GM21423 (cell line): Measurements from ENCODE around the gene BST1.
A peak's percentile ranks its signal among the peaks of the same experiment; 100 is the strongest.

Experiments used
- ATAC-seq: cut with Tn5 transposase; IDR thresholded peaks from one replicate; pipeline ENCODE4 v1.9.1; 2021; ENCODE audit warnings: mild to moderate bottlenecking, moderate library complexity; ENCODE audit not compliant: unreplicated experiment

The BST1 gene

DNA sequence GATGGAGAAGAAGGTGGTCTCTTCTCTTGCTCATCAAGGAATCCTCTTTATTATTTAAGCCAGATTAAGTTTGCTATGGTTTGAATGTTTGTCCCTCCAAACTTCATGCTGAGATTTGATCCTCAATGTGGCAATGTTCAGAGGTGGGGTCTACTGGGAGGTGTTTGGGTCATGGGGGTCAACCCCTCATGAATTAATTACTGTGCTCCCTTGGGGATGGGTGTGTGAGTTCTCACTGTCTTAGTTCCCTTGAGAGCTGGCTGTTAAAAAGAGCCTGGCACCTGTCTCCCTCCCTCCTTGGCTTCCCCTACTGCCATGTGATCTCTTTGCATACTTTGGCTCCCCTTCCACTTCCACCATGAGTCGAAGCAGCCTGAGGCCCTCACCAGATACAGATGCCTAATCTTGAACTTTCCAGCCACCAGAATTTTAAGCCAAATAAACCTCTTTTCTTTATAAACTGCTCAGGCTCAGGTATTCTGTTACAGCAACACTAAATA is 39.3 kb downstream of the BST1 start:
- ATAC-seq: no peak

DNA sequence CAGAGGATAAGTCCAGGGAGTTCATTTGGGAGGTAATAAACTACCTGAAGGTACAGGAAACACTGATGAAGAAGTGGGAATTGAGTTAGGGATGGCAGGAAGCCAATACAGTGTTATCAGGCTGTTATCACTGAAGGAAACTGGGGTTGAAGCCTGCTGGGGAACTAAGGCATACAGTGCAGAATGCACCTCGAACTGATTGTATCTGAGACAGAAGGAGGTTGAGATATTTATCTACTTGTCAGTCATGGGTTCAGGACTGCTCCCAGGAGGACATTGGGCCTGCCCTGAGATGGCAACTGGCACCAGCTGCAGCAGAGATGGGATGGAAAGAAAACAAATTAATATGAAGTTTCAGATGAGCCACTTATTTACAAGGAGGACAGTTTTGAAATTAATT is 39.8 kb downstream of the BST1 start:
- no peak for ATAC-seq

DNA sequence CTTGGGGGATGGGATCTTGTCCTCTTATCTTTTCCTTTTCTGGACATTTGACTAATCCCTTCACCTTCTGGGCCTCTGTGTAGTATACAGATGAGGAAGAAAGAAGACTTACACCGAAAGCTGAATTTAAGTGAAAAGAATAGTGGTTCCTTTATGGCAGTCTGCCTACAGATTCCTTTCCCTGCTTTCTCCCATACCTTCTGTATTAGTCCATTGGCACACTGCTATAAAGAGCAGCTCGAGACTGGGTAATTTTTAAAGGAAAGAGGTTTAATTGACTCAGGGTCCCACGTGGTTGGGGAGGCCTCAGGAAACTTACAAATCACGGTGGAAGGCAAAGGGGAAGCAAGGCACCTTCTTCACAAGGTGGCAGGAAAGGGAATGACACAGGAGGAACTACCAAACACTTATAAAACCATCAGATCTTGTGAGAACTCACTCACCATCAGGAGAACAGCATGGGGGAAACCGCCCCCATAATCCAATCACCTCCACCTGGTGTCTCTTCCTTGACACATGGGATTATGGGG is 41.2 kb downstream of the BST1 start:
- no peak for ATAC-seq

DNA sequence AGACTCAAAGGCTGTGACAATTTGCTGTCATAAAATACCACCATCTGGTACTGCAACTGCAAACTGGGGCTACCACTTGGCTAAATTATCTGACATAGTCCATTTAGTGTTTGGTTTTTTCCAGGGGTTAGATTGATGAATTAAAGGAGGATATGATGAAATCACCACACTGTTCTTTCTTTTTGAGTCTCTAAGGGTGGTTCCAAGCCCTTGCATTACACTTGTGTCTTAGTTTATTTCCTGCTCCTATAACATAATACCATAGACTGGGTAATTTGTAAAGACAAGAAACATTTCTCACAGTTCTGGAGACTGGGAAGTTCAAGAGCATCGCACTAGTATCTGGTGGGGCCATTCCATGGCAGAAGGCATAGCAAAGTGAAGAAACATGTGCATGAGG is 43.2 kb downstream of the BST1 start:
- ATAC-seq: no peak

DNA sequence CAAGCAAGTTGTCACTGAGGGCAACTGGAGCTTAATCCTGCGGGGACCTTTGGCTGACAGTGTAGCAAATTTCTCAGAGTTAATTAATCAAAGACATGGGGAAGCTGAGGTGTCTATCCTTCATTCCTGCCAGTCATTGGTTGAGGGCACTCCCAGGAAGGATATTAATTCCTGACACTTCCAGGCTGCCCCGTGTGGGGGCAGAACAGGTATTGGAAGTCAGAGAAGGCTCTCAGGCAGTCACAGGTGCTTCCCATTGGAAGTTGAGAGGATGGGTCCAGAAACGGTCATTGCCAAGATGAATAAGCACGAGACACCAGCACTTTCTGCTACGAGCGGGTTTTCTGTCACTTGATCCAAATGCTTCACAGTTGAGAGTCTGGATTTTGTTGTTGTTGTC is 46.1 kb downstream of the BST1 start:
- no peak for ATAC-seq

DNA sequence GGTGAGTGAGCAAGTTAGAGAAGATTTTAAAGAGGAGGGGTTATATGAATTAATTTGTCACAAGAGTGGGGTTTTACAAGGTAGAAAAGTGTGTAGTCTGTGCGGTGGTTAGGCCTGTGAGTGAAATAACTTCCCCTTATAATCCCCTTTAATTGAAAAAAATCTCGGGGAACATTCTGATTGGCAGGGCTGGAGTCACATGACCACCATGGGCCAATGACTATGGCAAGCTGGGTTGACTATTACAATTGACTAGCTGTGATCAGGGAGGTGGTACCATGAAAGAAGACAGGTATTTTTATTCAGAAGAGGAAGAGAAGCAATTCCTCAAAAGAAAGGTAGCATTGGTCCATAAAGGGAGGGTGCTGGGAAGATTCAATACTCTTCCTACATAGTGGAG is 48.3 kb downstream of the BST1 start:
- no peak for ATAC-seq

DNA sequence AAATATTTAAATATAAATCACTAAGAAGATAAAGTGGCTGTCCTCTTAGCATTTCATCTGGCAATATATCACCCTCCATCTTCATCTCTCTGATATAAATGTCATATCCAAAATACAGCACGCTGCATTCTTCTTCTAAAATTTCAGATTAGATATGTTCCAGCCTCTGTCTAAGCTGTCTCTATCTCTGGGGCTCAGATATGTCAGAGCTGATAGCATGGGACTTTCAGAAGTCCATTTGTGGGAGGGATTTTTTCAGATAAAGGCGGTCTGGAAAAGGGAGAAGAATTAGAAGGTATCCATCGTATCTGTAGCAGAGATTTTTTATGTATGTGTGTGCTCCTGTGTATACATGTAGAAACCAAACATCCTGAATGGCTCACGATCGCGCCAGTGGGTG is 50.2 kb downstream of the BST1 start:
- no peak for ATAC-seq

DNA sequence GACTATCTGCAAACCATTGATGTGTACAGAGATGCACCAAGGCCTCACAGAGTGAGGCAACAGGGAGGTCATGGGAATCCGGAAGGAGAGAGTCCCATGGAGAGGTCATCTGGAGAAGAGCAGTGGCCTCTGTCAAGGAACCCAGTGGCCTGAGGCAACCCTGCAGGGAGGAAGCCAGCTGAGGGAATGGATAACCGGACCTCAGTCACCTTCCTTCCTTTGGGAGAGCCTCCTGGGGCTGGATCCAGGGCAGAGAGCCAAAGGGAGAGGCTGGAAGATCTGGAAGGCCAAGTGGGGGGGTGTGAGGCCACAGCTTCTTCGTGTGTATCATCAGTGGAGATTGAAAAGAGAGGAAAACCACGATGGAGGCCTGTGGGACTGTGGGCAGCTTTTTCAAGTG is 50.9 kb downstream of the BST1 start:
- ATAC-seq: no peak

DNA sequence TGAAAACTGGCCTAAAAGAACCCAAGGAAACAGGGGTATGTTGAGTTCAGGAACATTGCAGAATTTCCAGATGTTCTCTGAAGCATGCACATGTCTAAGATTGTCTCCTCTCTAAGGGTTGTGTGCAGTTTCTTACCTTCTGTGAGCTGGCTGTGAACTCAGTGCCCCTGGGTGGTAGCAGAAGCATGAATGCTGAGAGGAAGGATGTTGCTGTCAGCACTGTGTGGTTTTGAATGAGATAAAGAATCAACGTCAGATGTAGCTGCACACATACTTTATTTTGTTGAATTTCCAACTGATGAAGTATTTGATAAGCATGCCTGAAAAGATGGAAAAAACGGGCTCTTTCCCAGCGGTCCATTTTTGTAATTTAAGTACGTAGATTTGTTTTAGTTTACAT is 51.5 kb downstream of the BST1 start:
- ATAC-seq: no peak

DNA sequence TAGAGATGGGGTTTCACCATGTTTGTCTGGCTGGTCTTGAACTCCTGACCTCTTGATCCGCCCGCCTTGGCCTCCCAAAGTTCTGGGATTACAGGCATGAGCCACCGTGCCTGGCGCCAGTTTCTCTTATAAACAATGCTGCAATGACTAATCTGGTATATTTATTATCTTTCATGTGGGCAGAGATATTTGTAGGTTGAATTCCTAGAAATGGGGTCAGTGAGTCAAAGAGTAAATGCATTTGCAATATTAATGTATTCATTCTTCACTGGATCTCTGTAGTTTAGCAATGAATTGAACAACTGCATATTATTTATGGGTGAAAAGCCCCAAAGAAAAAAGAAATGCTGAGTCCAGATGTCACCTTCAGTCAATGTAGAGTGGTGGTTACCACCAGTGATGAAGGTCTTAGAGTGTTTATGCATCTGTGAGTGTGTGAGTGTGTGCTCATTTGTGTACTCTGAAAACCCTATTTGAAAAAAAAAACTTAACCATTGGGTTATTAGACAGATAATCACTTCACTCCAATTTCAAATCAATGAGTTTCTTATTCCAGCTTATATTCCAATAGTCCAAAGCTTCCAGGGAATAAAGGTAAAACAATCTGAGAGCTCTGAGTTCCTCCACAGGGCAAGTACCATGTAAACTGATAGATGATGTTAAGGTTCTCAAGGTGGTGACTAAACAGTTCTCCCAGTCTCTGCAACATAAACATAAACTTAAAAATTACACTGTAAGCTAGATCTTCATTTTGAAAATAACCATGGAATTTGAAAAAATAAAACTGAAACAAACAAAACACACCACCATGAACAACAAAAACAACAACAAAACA is 52.7 kb downstream of the BST1 start:
- peak; percentile 29 for ATAC-seq

DNA sequence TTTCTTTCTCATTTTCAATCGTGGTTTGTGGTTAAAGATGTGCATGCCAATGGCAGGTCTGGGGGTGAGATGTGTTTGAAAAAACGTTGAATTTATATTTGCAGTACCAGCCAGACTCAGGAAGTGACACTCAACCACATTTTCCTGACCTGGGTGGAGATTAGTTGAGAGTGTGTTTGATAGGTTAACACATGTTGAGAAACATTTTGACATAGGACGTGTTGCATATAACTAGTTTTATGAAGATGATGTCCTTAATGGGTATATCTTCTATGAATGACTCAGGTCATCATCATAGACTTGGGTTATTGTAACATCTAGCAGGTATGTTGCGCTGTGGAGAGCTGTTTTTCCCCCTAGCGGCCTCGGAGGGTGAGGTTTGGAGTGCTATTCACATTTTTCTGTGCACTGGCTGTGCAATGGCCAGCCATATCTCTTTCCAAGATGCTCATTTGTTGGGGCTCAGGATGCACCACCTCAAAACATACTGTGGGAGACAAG is 53.5 kb downstream of the BST1 start:
- peak; percentile 80 for ATAC-seq

DNA sequence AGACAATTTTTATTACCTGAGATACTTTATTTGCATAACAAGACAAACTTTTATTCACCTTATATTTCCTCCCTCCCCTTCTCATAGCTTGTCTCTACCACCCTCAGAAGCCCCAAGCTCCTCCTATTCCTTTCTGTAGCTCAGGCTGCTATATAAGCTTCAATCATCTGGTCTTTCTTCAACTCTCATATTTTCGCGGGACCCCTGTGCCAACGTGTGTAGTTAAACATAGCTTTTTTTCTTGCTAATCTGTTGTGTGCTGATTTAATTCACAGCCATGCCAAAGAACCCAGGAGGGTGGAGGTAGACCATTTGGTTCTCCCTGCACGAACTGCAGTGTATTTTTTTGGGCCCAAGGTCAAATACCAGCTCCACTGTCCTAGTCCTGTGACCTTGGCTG is 54.2 kb downstream of the BST1 start:
- no peak for ATAC-seq

DNA sequence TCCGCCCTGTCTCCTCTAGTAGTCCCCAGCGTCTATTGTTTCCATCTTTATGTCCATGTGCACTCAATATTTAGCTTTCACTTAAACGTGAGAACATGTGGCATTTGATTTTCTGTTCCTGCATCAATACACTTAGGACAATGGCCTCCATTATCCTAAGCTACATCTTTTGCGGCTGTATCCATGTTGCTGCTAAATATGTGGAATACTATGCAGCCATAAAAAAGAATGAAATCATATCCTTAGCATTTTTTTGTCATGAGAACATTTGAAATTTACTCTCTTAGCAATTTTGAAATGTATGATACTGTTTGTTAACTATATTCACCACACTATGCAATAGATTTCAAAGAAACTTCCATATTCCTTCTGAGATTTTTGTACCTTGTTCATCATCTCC is 55.4 kb downstream of the BST1 start:
- no peak for ATAC-seq

DNA sequence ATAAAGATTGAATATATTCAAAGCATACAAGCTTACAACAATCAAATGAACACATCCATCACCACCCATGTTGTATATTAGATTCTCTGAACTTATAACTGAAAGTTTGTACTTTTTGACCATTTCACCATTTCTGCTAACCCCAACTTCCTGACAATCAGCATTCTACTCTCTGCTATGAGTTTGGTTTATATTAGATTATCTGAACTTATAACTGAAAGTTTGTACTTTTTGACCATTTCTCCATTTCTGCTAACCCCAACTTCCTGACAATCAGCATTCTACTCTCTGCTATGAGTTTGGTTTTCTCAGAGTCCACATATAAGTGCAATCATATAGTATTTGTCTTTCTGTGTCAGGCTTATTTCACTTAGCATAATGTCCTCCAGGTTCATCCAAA is 59.6 kb downstream of the BST1 start:
- peak; percentile 39 for ATAC-seq

DNA sequence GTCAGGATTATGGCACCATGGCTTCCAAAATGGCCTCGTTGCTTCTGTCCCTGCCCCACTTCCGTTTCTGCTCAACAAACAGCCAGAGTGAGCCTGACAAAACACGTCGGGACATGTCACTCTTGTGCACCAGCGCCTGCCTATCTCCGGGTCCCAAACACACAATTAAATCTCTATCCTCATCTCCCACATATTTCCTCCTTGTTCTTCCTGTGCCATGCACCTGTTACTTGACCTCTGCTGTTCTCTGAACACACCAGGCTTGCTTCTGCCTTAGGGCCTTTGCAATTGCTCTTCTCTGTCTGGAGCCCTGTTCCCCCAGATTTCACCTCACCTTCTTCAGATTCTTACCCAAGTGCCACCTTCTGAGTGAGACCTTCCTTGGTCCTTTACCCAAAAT is 62.5 kb downstream of the BST1 start:
- no peak for ATAC-seq

DNA sequence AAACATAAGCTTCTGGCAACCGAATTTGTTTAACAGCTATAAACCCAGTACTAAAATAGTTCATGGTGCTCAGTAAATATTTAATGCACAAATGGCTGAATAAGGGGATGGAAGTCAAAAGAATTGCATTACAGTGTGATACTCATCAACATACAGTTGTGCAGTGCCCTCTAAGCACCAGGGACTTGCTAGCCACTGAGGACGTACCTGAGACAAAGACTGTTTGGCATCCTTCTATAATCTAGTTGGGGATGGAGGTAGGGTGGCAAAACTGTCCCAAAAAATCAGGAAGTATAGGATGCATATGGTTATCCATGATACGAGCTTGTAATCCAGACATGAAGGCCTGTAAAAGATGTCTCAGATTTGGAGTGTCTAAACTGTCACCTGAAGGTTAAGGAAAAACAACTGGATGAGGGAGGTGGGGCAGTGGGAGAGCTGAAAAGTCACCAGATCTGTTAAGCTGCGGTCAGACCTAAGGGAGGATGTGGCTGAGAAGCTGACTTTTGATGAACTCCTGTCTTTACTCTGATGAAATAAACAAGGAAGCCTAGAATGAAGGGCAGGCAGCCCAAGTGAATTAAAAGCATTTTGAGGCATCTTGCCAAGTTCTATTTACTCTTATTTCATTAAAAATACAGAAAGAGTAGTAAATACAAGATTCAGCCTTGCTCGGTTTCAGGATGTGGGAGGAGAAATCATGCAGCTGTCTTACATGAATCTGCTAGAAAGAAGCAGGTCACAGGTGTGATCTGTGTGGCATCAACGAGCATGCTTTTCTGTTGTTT is 63.2 kb downstream of the BST1 start:
- ATAC-seq: peak; percentile 62

DNA sequence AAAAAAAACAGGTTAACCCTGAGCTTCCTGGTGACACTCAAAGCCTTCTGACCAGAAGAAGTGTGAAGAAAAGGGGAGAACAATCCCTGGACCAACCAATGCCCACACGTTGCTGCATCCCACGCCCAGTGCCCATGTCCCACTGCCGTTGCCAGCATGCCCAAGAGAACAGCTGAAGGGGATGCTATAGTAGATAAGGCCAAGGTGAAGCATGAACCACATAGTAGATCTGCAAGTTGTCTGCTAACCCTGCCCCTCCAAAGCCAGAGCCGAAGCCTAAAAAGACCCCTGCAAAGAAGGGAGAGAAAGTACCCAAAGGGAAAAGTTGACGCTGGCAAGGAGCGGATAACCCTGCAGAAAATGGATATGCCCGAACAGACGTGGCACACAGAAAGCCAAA is 64.0 kb downstream of the BST1 start:
- no peak for ATAC-seq

DNA sequence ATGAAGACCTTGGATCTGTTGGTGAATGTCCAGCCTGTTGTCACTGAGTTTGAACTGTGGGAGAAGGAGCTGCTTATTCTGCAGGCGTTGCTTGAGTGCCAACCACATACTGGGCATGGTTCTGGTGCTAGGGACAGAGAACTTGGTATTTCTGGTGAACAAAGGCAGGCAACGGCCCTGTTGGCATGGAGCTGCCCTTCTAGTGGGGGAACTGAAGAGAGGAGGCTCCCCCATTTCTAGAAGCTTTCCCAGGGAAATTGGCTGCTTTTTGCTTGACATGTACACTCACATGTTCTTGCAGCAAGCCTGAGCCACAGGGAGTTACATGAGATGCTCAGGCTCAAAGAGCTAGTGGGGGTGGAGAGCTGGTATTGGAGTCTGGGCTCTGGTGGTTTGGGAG is 66.3 kb downstream of the BST1 start:
- ATAC-seq: no peak

DNA sequence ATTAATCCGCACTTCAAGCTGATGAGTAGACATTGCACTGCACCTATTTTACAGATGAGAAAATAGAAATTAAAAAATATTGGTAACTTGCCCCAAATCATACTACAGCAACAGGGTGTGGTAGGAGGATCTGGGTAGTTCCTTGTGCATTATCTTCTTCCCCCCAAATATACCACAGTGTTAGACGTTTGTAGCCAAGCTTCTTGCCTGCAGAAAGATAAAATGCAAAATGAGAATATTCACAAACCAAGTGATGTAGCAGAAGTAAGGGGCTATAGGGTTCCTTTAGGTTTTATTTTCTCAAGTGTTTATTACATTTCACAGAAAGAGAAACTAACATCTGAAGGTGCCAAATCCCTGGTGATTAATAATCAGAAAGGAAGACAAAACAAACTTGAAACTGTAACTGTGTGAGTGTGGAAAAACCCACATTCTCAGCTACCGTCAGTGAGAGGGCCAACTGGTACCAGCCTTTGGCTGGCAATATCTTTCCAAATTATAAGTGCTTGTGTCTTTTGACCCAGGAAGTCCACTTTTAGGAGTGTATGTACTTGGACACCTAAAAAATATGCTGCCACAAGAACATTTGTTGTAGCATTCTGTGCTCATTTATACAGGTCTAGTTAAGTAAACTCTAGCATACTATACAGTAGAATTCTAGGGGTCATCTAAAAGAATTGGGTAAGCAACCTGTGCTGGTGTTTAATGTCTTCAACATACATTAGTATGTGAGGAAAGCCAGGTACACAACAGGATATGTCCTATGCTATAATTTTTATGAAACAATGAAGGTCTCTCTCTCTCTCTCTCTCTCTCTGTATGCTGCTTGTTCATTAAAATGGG is 68.6 kb downstream of the BST1 start:
- ATAC-seq: peak; percentile 79

DNA sequence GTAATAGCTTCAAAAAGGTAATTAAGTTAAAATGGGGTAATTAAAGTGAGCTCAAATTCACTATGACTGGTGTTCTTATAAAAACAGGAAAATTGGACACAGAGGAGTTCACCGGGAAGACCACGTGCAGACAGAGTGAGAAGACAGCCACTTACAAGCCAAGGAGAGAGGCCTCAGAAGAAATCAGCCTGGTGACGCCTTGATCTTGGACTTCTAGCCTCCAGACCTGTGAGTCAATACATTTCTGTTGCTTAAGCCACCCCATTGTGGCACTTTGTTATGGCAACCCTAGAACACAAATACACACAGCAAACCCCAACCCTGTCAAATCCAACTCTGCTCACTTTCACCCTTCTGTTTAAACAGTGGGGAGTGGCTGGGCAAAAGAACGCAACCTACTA is 71.2 kb downstream of the BST1 start:
- no peak for ATAC-seq
